Neural progenitor cell (in vitro differentiated cells): ENCODE results near the gene PWWP2A.

ENCODE experiments used
- CTCF ChIP-seq: fragments of 200-600 bp; sonication (generic); IDR thresholded peaks from 2 replicates; pipeline ENCODE4 v1.5.1; 2017; ENCODE audit warnings: antibody characterized with exemption, mild to moderate bottlenecking
- EZH2phosphoT487 ChIP-seq: fragments of 200-600 bp; sonication (generic); IDR thresholded peaks from 2 replicates; pipeline ENCODE4 v1.6.1; 2017; ENCODE audit warnings: antibody characterized with exemption

GRCh38 chr5:160084144-160084543, 35.1 kb downstream of the PWWP2A start:
- TF ChIP-seq CTCF (no peak), EZH2phosphoT487 (no peak)
